ENCODE measurements around the gene MANF.

GRCh38 chr3:51353131-51353530 lies 32.0 kb upstream of the MANF start:
- no peak for TF ChIP-seq CTCF (IDR thresholded peaks at IDR 0.05; ENCODE audit: low read length)
- TF ChIP-seq EZH2 (optimal IDR thresholded peaks at IDR 0.05; ENCODE audit: low read depth, low read length), result no peak
